HepG2 (cell line): Measurements from ENCODE around the gene RBCK1. TPM values are rescaled to one million over a fixed set of nuclear protein-coding genes. Genes with fewer than 3 reads are reported as not detected.
A peak's percentile ranks its signal among the peaks of the same experiment; 100 is the strongest.

ENCODE experiments used
- CREB3 ChIP-seq: sonication (generic); formaldehyde crosslinking; IDR thresholded peaks from 2 replicates; pipeline ENCODE4 v1.5.0; 2020; ENCODE audit warnings: missing genetic modification reagents
- JUNB ChIP-seq: sonication (generic); formaldehyde crosslinking; IDR thresholded peaks from 2 replicates; pipeline ENCODE4 v1.8.0; 2022; ENCODE audit warnings: missing genetic modification reagents, mild to moderate bottlenecking, borderline replicate concordance
- MAZ ChIP-seq, 2 experiments: sonication (generic) in 1 of 2; formaldehyde crosslinking in 1 of 2; IDR thresholded peaks; 2 replicates each; pipeline versions ENCODE4 v1.5.0 to v1.6.1; 2012 to 2020; ENCODE audit warnings: low read depth in 2 of 2, mild to moderate bottlenecking in 2 of 2, borderline replicate concordance in 1 of 2, improper control_type of control experiment in 1 of 2, low read length in 1 of 2, missing genetic modification reagents in 1 of 2, moderate library complexity in 1 of 2
- MEIS2 ChIP-seq: sonication (generic); formaldehyde crosslinking; IDR thresholded peaks from 2 replicates; pipeline ENCODE4 v1.9.0; 2021; ENCODE audit warnings: mild to moderate bottlenecking, missing genetic modification reagents
- NFIC ChIP-seq: IDR thresholded peaks from 2 replicates; pipeline ENCODE4 v1.6.1; 2012; ENCODE audit warnings: mild to moderate bottlenecking, low read length, inconsistent platforms
- PTBP1 ChIP-seq: fragments of 200-400 bp; formaldehyde crosslinking; IDR thresholded peaks from 2 replicates; pipeline ENCODE4 v1.6.1; 2018; ENCODE audit warnings: low read length, low read depth; ENCODE audit not compliant: poor library complexity, severe bottlenecking
- SIN3B ChIP-seq: fragments of 150-350 bp; IDR thresholded peaks from 2 replicates; pipeline ENCODE4 v1.6.1; 2014; ENCODE audit warnings: low read length
- SKIL ChIP-seq: sonication (generic); formaldehyde crosslinking; IDR thresholded peaks from 2 replicates; pipeline ENCODE4 v1.8.0; 2022; ENCODE audit warnings: missing genetic modification reagents, mild to moderate bottlenecking, moderate library complexity, borderline replicate concordance
- SPEN ChIP-seq: sonication (generic); formaldehyde crosslinking; IDR thresholded peaks from 2 replicates; pipeline ENCODE4 v1.5.1; 2020; ENCODE audit warnings: low read depth, mild to moderate bottlenecking, missing genetic modification reagents
- TAF15 ChIP-seq: fragments of 200-400 bp; formaldehyde crosslinking; IDR thresholded peaks from one replicate; pipeline ENCODE4 v1.6.1; 2018; ENCODE audit warnings: mild to moderate bottlenecking, low read depth, low read length; ENCODE audit not compliant: poor library complexity, severe bottlenecking
- THAP11 ChIP-seq: IDR thresholded peaks from 2 replicates; pipeline ENCODE4 v1.6.1; 2016; ENCODE audit warnings: missing biosample characterization, missing genetic modification reagents
- ZNF180 ChIP-seq: sonication (generic); formaldehyde crosslinking; IDR thresholded peaks from 2 replicates; pipeline ENCODE4 v1.4.0; 2020; ENCODE audit warnings: low read depth, missing genetic modification reagents, borderline replicate concordance
- ZNF205 ChIP-seq: IDR thresholded peaks from 2 replicates; pipeline ENCODE4 v1.6.1; 2018; ENCODE audit warnings: missing biosample characterization, missing genetic modification reagents
- ZNF275 ChIP-seq: sonication (generic); formaldehyde crosslinking; IDR thresholded peaks from 2 replicates; pipeline ENCODE4 v1.8.0; 2022; ENCODE audit warnings: missing genetic modification reagents, mild to moderate bottlenecking, inconsistent platforms, borderline replicate concordance
- ZNF326 ChIP-seq: sonication (generic); formaldehyde crosslinking; IDR thresholded peaks from 2 replicates; pipeline ENCODE4 v1.4.0; 2020; ENCODE audit warnings: missing genetic modification reagents, borderline replicate concordance
- ZNF367 ChIP-seq: sonication (generic); formaldehyde crosslinking; IDR thresholded peaks from 2 replicates; pipeline ENCODE4 v1.4.0; 2020; ENCODE audit warnings: missing genetic modification reagents, borderline replicate concordance
- ZNF512B ChIP-seq: sonication (generic); formaldehyde crosslinking; IDR thresholded peaks from 2 replicates; pipeline ENCODE4 v1.5.1; 2020; ENCODE audit warnings: missing genetic modification reagents, mild to moderate bottlenecking, borderline replicate concordance
- ZNF614 ChIP-seq: IDR thresholded peaks from 2 replicates; pipeline ENCODE4 v1.6.1; 2018; ENCODE audit warnings: missing biosample characterization, missing genetic modification reagents, inconsistent platforms, borderline replicate concordance
- ZNF766 ChIP-seq: sonication (generic); formaldehyde crosslinking; IDR thresholded peaks from 2 replicates; pipeline ENCODE4 v1.5.0; 2020; ENCODE audit warnings: missing genetic modification reagents, borderline replicate concordance
- ZNF816 ChIP-seq: sonication (generic); formaldehyde crosslinking; IDR thresholded peaks from 2 replicates; pipeline ENCODE4 v1.8.0; 2022; ENCODE audit warnings: missing genetic modification reagents, mild to moderate bottlenecking, borderline replicate concordance
- ZSCAN20 ChIP-seq: sonication (generic); formaldehyde crosslinking; IDR thresholded peaks from 2 replicates; pipeline ENCODE4 v1.4.0; 2020; ENCODE audit warnings: missing genetic modification reagents, mild to moderate bottlenecking, borderline replicate concordance
- polyA plus RNA-seq, 8 experiments: library from polyadenylated mRNA; depleted of rRNA in 3 of 8; stranded (reverse) in 7 of 8; unstranded in 1 of 8; fragments of >200 nt; fragmentation: Illumina TruSeq in 4 of 8; extraction: Trizol in 4 of 8; gene quantifications; 2 replicates each; pipeline versions ENCODE4 v1.2.1 to v1.2.3, GENCODE V29; 2011 to 2016; ENCODE audit warnings: low read depth in 4 of 8, missing spikeins in 1 of 8, mixed read lengths in 1 of 8; ENCODE audit not compliant: insufficient read depth in 1 of 8
- total RNA-seq, 5 experiments: library from RNA; depleted of rRNA; stranded (reverse); fragments of >200 nt; fragmentation: Illumina TruSeq; extraction: Trizol; gene quantifications; 2 replicates each; pipeline ENCODE4 v1.2.3, GENCODE V29; 2016; ENCODE audit warnings: low read depth in 1 of 5

The RBCK1 gene
- total and polyA plus RNA-seq, 2 of the 13 experiments (the other 11 are each of a cell fraction or from before 2014, with no cell fraction given) = 149 to 215 TPM

GRCh38 chr20:371755-372542, 36.1 kb upstream of the RBCK1 start (continued):
- TF ChIP-seq MEIS2 (CRISPR knock-in tag) = peak; percentile 86; the same call in 1 of the 2 replicates
- TF ChIP-seq TAF15 = no peak
- TF ChIP-seq ZNF512B (CRISPR knock-in tag) = no peak; the same call in 1 of the 2 replicates
- TF ChIP-seq ZNF326 (CRISPR knock-in tag) = no peak
- no peak; the same call in 1 of the 2 replicates for TF ChIP-seq ZNF816
- TF ChIP-seq PTBP1 = peak; percentile 97
- no peak for TF ChIP-seq SIN3B
- peak; percentile 99 for TF ChIP-seq SKIL (CRISPR knock-in tag)
- TF ChIP-seq ZNF275 (CRISPR knock-in tag) = peak; percentile 97; the same call in 1 of the 2 replicates
- TF ChIP-seq CREB3 (CRISPR knock-in tag) = no peak
- peak; percentile 78; the same call in 1 of the 2 replicates for TF ChIP-seq NFIC
- no peak for TF ChIP-seq ZSCAN20 (CRISPR knock-in tag)
- TF ChIP-seq ZNF367 = no peak
- peak; percentile 43; the same call in 1 of the 2 replicates for TF ChIP-seq JUNB
- peak; percentile 76; the same call in 1 of the 2 replicates for TF ChIP-seq SPEN
- peak; percentile 90 for TF ChIP-seq THAP11 (CRISPR knock-in tag)
- TF ChIP-seq ZNF205 (CRISPR knock-in tag) = peak; percentile 96
- TF ChIP-seq ZNF614 (CRISPR knock-in tag) = peak; percentile 99
- TF ChIP-seq ZNF766 = no peak
- TF ChIP-seq ZNF180 (CRISPR knock-in tag) = no peak
- TF ChIP-seq MAZ (IDR thresholded peaks at IDR 0.05; ENCODE audit: borderline replicate concordance, low read depth, low read length) = peak; percentile 93
- TF ChIP-seq MAZ (CRISPR knock-in tag; IDR thresholded peaks at IDR 0.05; ENCODE audit: low read depth) = peak; percentile 97
